Dermis blood vessel endothelial cell (primary cell): ENCODE results near the gene APBA2. TPM values are rescaled to one million over a fixed set of nuclear protein-coding genes. Genes with fewer than 3 reads are reported as not detected.
A peak's percentile ranks its signal among the peaks of the same experiment; 100 is the strongest.
"Not testable (repeated sequence)": the region's sequence is repeated elsewhere in the genome, so short reads cannot be mapped to it uniquely, and the experiment has no call there.

Experiments
- DNase-seq: peaks from one replicate; pipeline ENCODE4 v3.0.0; 2010
- total RNA-seq: library from RNA; depleted of rRNA; stranded (reverse); fragments of >200 nt; gene quantifications from 2 replicates; pipeline ENCODE4 v1.2.3, GENCODE V29; 2014

Gene APBA2
- total RNA-seq, 1 donor from 2014 or later: 18.5 TPM

GRCh38 chr15:28879551-28879950 lies 6.2 kb upstream of the APBA2 start:
- DNase-seq: no peak

DNA sequence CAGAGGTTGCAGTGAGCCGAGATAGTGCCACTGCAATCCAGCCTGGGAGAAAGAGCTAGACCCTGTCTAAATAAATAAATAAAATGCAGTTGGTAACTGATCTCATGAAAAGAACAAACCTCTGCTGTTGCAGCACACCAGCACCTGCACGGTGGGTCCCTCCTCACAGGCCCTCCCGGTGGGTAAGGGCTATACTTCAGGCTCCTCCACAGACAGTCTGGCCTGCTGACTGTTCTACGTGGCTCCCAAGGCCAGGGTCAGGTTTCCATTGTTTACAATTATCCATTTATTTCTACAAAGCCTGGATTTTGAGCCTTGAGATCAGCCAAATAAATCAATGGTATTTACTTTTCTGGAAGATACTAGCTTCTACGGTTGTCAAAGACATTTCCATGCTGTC lies 5.1 kb upstream of the APBA2 start:
- DNase-seq: no peak

- peak; percentile 21 for DNase-seq
These were observed 4.6 kb upstream of the APBA2 start for GRCh38 chr15:28881170-28881569.

DNA sequence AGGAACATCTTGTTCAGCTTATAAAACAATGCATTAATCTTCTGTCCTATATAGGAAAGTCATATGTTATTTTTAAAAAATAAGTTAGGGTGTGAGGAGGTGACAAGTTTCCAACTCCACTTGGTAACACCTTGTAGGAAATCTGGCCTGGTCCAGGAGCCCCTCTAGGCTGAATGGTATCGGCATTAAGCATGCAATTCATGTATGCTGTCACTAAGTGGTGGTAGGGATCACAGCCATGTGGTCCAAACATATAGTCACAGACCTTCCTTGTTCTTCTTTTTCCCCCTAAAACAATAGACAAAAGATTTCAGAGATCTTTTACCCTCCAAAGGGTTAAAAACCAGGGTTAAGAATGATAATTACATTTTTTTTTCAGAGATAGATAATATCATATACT lies 4.2 kb upstream of the APBA2 start:
- DNase-seq: peak; percentile 15

GRCh38 chr15:28884151-28884940 lies 1.4 kb upstream of the APBA2 start:
- no peak for DNase-seq

- DNase-seq: no peak
These were observed 595 bp upstream of the APBA2 start for GRCh38 chr15:28885128-28885629.

DNA sequence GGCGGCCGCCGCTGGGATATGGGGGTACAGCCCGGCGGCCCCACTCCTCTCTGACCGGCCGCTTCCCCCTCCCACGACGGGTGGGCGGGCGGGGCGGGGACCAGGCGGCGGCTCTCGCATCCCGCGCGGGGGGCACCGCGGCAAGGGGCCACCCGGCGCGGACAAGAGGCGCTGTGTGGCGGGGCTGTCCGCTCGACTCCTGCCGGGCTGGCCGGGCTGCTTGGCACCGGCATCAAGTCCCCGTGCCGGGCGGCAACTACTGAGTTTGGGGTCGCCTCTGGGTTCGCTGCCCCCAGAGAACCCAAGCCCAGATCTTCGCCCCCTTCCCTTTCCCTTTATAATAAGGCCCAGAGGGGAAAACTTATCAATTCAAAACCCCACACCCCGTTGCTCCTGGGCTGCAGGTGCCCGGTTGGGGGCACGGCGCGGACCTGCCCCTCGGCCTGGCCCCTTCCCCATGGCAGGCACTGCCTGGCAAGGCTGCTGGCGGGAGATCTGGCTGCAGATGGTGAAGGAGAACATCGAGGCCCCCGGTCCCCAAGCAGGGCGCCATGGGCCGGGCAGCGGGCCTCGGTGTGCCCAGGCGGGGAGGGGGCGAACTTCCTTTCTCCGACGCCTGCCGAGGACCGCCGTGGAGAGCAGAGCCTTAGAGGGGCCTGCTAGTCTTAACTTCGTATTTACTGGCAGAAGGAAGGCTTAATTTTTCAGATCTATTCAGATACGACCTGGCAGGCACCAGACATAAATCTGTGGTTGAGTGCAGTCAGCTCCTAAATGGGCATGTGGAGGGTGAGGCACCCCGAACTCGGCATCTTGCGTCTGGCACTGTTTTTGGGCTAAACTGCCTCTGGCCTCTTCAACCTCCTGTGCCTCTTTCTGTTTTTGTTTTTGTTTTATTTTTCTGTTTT lies 911 bp downstream of the APBA2 start:
- peak; percentile 19 for DNase-seq

- DNase-seq: no peak
These were observed 1.8 kb downstream of the APBA2 start for GRCh38 chr15:28887339-28888174.

DNA sequence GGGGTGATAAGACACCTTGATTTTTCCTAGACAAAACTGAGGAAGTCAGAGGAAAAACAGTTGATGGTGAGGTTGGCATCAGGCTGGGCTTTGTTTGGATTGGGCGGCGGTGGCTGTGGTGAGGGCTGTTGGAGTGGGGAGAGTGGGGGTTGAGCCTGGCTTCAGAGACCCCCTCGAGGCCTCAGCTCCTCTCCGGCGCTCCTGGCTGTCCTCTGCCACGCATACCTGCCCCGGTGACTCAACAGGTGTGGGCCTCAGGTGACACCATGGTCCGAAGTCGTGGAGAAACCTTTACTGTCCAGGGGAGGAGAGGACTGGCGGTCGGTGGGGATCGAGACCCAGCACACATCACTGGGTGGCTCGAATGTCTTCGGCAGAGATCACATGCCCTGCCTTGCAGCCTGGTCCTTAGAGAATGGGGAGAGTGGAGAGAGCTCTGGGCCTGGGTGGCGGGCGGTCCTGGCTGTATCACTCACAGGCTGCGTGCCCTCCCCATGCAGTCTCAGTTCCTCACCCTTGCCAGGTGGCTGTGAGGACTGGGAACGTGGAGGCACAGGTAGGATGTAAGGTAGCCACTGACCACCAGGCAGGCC lies 2.6 kb downstream of the APBA2 start:
- no peak for DNase-seq

- DNase-seq: no peak
These were observed 3.1 kb downstream of the APBA2 start for GRCh38 chr15:28888900-28889299.

DNA sequence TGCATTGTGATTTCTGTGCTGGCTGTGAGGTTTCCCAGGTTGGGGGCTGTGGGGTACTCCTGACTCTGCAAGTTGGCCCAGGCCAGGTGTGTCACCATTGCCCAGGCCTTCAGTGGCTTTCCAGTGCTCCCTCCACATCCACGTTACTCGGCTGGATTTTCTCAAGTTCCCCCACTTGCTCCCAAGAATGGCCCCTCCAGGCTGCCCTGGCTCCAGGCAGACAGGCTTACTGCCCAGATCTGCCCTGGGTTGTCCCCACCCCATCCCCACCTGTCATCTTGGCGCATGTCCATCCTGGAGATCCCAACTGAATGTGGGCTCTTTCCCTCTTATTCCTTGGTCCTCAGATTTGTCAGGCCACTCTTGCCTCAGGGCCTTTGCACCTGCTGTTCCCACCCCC lies 3.6 kb downstream of the APBA2 start:
- DNase-seq: no peak

- DNase-seq: not testable (repeated sequence)
These were observed 4.1 kb downstream of the APBA2 start for GRCh38 chr15:28889871-28890270.

GRCh38 chr15:28890291-28890690 lies 4.5 kb downstream of the APBA2 start:
- DNase-seq: not testable (repeated sequence)

- DNase-seq: no peak
These were observed 5.1 kb downstream of the APBA2 start for GRCh38 chr15:28890711-28891495.

DNA sequence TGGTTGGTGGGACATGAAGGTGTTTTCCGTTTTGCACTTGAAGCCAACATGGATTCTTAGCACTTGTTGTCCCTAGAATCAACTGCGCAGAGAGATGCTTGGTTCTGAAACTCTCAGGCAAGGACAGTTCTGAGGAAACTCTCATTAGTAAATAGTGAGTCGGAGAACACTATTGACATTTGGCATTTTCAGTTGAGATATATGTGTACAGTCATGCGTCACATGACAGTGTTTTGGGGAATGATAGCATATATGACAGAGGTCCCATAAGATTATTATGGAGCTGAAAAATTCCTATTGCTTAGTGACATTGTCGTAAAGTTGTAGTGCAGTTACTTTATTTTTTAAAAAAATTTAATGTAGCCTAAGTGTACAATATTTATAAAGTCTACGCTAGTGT lies 5.8 kb downstream of the APBA2 start:
- DNase-seq: no peak

GRCh38 chr15:28892789-28893610 lies 7.2 kb downstream of the APBA2 start:
- DNase-seq: peak; percentile 27

- no peak for DNase-seq
These were observed 8.9 kb downstream of the APBA2 start for GRCh38 chr15:28894631-28895030.

GRCh38 chr15:28895146-28895545 lies 9.4 kb downstream of the APBA2 start:
- DNase-seq: no peak

DNA sequence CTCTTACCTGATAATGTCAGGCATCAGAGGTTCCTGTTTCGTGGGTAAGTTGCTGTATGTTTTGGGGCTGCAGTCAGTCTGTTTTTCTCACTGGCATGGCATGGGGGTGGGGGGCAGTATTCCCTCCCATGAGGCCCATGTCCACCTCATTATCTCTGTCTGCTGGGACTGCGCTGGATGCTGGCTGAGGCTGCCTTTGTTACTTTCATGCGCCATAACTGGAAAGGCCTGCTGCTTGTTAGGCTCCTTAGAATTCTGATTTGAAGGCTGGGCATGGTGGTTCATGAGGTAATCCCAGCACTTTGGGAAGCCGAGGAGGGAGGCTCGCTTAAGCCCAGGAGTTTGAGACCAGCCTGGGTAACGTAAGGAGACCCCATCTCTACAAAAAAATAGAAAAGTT lies 9.8 kb downstream of the APBA2 start:
- no peak for DNase-seq

- DNase-seq: peak; percentile 56
These were observed 11.2 kb downstream of the APBA2 start for GRCh38 chr15:28896951-28897350.
